Measurements from ENCODE around the gene ZNF511.

GRCh38 chr10:133336118-133336576 lies 27.4 kb downstream of the ZNF511 start:
- no peak for TF ChIP-seq FOXA2 (IDR thresholded peaks at IDR 0.05)
- no peak for TF ChIP-seq REST (IDR thresholded peaks at IDR 0.05)
- no peak for TF ChIP-seq CTCF (IDR thresholded peaks at IDR 0.05; ENCODE audit: low read depth, low read length, missing input control)
- no peak for TF ChIP-seq RXRA (IDR thresholded peaks at IDR 0.05)
- no peak for TF ChIP-seq ZBTB33 (IDR thresholded peaks at IDR 0.05)
- TF ChIP-seq ATF3 (IDR thresholded peaks at IDR 0.05) = no peak
- TF ChIP-seq YY1 (IDR thresholded peaks at IDR 0.05) = no peak
- TF ChIP-seq SP1 (IDR thresholded peaks at IDR 0.05) = no peak
- no peak for TF ChIP-seq MAX (IDR thresholded peaks at IDR 0.05)
- TF ChIP-seq RAD21 (IDR thresholded peaks at IDR 0.05) = no peak
- no peak for TF ChIP-seq HNF4G (IDR thresholded peaks at IDR 0.05)
- no peak for TF ChIP-seq JUND (IDR thresholded peaks at IDR 0.05)
